AG10803 (cell line): ENCODE measurements around the gene GDF15.
"Not testable (repeated sequence)": the region's sequence is repeated elsewhere in the genome, so short reads cannot be mapped to it uniquely, and the experiment has no call there.

Experiments
- DNase-seq: peaks from one replicate; pipeline ENCODE4 v3.0.0; 2010; ENCODE audit warnings: low read depth
- H3K4me3 ChIP-seq: 2 replicates; pipeline ENCODE4 v1.5.1; 2011; ENCODE audit warnings: mild to moderate bottlenecking, low read length, control low read depth
- TF ChIP-seq, protein P1 (sequence below): conservative IDR thresholded peaks from 2 replicates; pipeline ENCODE4 v1.5.1; 2011; ENCODE audit warnings: mild to moderate bottlenecking, low read length, control low read depth, inconsistent platforms

GDF15 gene

DNA sequence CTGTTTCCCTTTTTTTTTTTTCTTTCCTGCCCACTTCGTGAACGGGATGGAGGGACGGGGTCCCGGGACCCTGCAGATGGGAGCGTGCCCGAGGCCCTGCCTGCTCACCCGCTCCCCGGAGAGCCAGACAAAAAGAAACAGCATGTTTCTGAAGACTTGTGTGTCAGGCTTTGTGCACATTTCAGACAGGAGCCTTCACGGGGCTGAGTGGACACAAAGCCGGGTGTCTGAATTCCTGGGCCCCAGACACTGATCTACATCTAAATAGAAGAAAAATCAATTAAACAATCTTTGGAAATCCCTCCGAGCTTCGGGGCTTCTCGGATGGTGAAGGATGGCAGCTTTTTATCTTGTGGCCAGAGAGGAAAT lies 41.4 kb upstream of the GDF15 start:
- TF ChIP-seq, protein P1, sequence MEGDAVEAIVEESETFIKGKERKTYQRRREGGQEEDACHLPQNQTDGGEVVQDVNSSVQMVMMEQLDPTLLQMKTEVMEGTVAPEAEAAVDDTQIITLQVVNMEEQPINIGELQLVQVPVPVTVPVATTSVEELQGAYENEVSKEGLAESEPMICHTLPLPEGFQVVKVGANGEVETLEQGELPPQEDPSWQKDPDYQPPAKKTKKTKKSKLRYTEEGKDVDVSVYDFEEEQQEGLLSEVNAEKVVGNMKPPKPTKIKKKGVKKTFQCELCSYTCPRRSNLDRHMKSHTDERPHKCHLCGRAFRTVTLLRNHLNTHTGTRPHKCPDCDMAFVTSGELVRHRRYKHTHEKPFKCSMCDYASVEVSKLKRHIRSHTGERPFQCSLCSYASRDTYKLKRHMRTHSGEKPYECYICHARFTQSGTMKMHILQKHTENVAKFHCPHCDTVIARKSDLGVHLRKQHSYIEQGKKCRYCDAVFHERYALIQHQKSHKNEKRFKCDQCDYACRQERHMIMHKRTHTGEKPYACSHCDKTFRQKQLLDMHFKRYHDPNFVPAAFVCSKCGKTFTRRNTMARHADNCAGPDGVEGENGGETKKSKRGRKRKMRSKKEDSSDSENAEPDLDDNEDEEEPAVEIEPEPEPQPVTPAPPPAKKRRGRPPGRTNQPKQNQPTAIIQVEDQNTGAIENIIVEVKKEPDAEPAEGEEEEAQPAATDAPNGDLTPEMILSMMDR: no peak
- no peak for DNase-seq

DNA sequence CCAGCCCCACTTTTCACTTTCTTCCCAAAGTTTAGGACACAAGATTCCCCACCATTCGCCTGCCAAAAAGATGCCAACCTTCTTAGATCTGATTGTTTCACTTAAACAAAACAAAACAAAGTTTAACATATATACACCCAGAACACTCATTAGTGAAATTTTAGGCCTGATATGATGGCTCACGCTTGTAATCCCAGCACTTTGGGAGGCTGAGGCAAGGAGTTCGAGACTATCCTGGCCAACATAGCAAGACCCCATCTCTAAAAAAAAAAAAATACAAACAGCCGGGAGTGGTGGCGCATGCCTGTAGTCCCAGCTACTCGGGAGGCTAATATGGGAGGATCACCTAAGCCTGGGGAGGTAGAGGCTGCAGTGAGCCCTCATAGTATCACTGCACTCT lies 40.7 kb upstream of the GDF15 start:
- no peak for DNase-seq
- H3K4me3 ChIP-seq: no peak overlapping the region
- TF ChIP-seq, protein P1: no peak

More for the DNA sequence above, 41.4 kb upstream of the GDF15 start:
- no peak overlapping the region for H3K4me3 ChIP-seq

DNA sequence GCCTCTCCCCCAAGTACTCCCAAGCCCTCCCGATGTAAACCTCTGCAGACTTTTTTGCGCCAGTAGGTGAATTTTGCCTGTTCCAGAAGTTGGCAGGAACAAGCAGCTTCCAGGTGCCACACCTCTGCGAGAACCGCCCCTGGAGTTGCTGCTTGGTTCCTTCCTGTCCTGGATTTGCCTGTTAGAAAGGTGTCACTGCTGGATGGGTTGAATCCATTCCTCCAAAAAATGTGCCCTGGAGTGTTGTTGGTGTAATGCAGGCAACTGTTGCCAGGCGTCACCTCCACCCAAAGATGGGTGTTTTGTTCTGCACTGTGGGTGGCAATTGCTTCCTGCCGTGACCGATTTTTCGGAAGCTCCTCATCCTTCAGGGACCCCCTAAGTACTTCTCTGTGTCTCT lies 39.9 kb upstream of the GDF15 start:
- DNase-seq: no peak
- no peak overlapping the region for H3K4me3 ChIP-seq
- TF ChIP-seq, protein P1: no peak

DNA sequence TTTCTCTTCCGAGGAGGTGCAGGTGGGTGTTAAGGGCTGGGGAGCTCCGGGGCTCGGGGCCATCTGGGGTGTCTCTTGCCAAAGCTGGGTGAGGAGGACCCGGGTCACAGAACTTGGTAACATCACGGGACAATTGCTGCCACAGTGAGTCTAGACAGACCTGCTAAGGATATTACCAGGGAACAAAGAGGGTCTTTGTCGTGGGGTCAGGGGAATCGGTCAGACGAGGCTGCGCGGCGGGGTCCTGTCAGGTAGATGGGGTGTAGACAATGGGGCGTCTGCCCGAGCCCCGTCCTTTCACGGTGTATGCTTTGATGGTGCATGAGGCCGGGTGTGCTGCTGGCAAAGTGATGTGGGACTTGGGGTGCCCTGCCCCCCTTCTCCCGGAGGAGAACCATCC lies 37.8 kb upstream of the GDF15 start:
- TF ChIP-seq, protein P1: no peak

DNA sequence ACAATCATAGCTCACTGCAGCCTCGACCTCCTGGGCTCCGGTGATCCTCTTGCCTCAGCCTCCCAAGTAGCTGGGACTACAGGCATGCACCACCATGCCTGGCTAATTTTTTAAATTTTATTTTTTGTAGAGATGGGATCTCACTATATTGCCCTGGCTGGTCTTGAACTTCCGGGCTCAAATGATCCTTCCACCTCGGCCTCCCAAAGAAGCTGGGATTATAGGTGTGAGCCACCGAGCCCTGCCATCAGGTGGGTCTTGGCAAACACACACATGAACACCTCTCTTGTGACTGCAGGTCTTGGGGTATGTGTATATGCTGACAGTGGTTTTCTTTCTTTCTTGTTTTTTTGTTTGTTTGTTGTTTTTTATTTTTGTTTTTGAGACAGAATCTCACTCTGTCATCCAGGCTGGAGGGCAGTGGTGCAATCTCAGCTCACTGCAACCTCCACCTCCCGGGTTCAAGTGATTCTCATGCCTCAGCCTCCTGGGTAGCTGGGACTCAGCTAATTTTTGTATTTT lies 37.1 kb upstream of the GDF15 start:
- H3K4me3 ChIP-seq, DNase-seq: not testable (repeated sequence)

More for the DNA sequence above, 37.8 kb upstream of the GDF15 start:
- DNase-seq: no peak
- H3K4me3 ChIP-seq: no peak overlapping the region

DNA sequence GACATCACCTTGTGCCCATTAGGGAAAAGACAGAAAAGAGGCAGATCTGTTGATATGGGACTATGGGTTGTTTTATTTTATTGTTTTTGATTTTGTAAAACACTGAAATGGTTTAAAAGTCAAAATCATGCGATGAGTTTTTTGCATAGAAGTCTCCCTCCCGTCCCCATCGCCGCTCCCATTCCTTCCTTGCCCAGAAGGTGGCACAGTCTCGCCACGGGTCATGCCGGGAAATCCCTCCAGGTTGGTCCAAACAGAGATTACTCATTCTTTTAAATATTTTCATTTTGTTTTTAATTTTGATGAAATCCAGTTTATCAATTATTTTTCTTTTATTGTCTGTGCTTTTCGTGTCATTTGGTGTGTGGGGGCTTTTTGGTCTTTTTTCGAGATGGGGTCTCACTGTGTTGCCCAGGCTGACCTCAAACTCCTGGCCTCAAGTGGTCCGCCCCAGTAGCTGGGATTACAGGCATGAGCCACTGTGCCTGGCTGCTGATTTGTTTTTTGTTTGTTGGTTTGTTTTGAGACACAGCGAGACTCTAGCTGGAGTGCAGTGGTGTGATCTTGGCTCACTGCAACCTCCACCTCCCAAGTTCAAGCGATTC lies 36.3 kb upstream of the GDF15 start:
- TF ChIP-seq, protein P1: peak; percentile 92
- no peak overlapping the region for H3K4me3 ChIP-seq
- DNase-seq: peak; percentile 53

DNA sequence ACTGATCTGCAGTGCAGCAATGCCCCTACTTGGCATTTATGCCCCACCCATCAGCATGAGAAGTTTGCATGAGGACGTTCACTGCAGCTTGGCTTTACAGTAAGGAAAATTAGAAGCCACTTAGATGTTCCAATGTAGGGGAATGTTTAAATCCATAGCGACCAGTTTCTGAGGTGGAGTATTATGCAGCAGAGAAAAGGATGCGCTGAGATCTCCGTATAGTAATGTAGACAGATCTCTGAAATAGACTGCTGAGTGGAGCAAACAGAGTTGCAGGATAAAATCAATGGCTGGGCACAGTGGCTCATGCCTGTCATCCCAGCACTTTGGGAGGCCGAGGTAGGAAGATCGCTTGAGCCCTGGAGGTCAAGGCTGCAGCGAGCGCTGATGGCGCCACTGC lies 35.5 kb upstream of the GDF15 start:
- DNase-seq: no peak
- TF ChIP-seq, protein P1: no peak

More for the DNA sequence above, 35.5 kb upstream of the GDF15 start:
- no peak overlapping the region for H3K4me3 ChIP-seq
